ENCODE data around the gene ZNF77. TPM values are rescaled to one million over a fixed set of nuclear protein-coding genes. Genes with fewer than 3 reads are reported as not detected.
"Not testable (repeated sequence)": the region's sequence is repeated elsewhere in the genome, so short reads cannot be mapped to it uniquely, and the experiment has no call there.

ZNF77 gene
- polyA plus RNA-seq, 4 donors = 6.5 to 8.1 (median 7.3) TPM

GRCh38 chr19:2923510-2923909 lies 21.3 kb downstream of the ZNF77 start:
- DNase-seq (ENCODE audit: low read depth in 4 of 4, low spot score in 3 of 4) = no peak

- no peak for DNase-seq (ENCODE audit: low read depth in 4 of 4, low spot score in 3 of 4)
These were observed 21.8 kb downstream of the ZNF77 start for GRCh38 chr19:2922987-2923386.

- no peak for DNase-seq (ENCODE audit: low read depth in 4 of 4, low spot score in 3 of 4)
These were observed 27.2 kb downstream of the ZNF77 start for GRCh38 chr19:2917275-2918184.

GRCh38 chr19:2912306-2912705 lies 32.5 kb downstream of the ZNF77 start:
- DNase-seq (ENCODE audit: low read depth in 4 of 4, low spot score in 3 of 4) = no peak

- no peak for DNase-seq (ENCODE audit: low read depth in 4 of 4, low spot score in 3 of 4)
These were observed 38.1 kb downstream of the ZNF77 start for GRCh38 chr19:2906631-2907195.

- no peak for DNase-seq (ENCODE audit: low read depth in 4 of 4, low spot score in 3 of 4)
These were observed 38.8 kb downstream of the ZNF77 start for GRCh38 chr19:2905918-2906519.

GRCh38 chr19:2903326-2903725 lies 41.4 kb downstream of the ZNF77 start:
- DNase-seq (ENCODE audit: low read depth in 4 of 4, low spot score in 3 of 4) = not testable (repeated sequence)

- DNase-seq (ENCODE audit: low read depth in 4 of 4, low spot score in 3 of 4) = no peak
These were observed 42.1 kb downstream of the ZNF77 start for GRCh38 chr19:2902590-2903218.

GRCh38 chr19:2900296-2901252 lies 44.2 kb downstream of the ZNF77 start, which contains the start of gene ZNF57:
Gene ZNF57, plus strand, starts transcription at chr19:2900928. Its CDS starts 118 bp downstream, at chr19:2901046.
- DNase-seq (ENCODE audit: low read depth in 4 of 4, low spot score in 3 of 4) = peak; percentile 94 to 98 (median 98)

- DNase-seq (ENCODE audit: low read depth in 4 of 4, low spot score in 3 of 4) = no peak
These were observed 48.1 kb downstream of the ZNF77 start for GRCh38 chr19:2896694-2897093.

- not testable (repeated sequence) for DNase-seq (ENCODE audit: low read depth in 4 of 4, low spot score in 3 of 4)
These were observed 54.2 kb downstream of the ZNF77 start for GRCh38 chr19:2890531-2890930.

GRCh38 chr19:2888731-2889224 lies 56.0 kb downstream of the ZNF77 start:
- no peak for DNase-seq (ENCODE audit: low read depth in 4 of 4, low spot score in 3 of 4)

- DNase-seq (ENCODE audit: low read depth in 4 of 4, low spot score in 3 of 4) = peak; percentile 48 to 66 (median 58)
These were observed 57.3 kb downstream of the ZNF77 start for GRCh38 chr19:2887391-2887914.

GRCh38 chr19:2885736-2886135 lies 59.0 kb downstream of the ZNF77 start:
- no peak for DNase-seq (ENCODE audit: low read depth in 4 of 4, low spot score in 3 of 4)

GRCh38 chr19:2883686-2884439 lies 60.9 kb downstream of the ZNF77 start:
- DNase-seq (ENCODE audit: low read depth in 4 of 4, low spot score in 3 of 4) = no peak
